HG03159 (cell line): ENCODE results near the gene PRKCA.

Experiments
- ATAC-seq: cut with Tn5 transposase; IDR thresholded peaks from one replicate; pipeline ENCODE4 v1.9.1; 2021; ENCODE audit warnings: mild to moderate bottlenecking, moderate library complexity; ENCODE audit not compliant: unreplicated experiment

PRKCA gene

DNA sequence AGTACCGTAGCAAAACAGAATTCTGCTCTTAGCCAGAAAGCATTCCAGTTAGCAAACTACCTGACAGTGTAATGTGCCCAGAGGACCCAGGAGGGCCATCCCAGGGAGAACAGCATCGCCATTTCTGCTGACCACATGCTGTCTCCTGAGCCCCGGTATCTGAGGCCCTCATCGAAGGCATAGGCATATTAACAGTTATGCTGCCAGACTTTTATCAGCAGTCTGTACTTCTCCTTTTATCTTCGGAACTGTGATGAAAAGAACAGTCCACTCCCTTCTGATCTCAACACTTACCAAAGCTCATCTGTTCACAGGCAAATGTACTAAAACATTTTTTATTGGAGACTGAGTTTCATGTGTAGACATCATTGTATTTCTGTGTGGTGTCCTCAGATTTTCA lies 236.4 kb downstream of the PRKCA start:
- ATAC-seq, result no peak

DNA sequence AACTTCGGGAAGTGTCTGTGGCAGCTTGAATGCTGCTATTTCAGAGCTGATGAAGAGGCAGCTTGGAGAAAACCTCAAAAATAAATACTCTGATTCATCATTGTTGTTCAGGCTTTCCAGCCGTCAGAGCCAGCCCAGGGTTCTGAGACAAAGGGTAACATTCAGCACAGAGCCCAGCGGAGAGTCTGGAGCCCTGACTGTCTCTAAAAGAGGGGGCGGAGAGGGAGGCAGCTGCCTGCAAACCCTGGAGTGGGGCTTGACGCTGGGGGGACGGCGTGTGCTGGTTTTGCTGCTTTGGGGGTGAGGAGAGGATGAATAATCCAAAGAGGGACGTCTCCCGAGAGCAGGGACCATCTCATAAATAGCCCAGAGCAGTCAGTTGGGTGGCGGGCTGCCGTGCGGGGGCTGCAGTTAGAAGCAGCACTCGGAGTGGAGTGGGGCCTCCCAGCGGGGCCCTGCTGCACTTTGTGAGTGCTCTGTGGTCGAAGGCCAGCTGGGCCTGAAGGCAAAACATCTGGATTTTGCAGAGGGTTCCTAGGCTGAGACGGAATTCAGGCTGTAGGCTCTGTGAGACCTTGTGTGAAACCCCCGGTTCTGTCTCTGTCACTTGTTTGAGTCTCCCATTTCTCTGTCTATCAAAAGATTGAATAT lies 237.8 kb downstream of the PRKCA start:
- no peak for ATAC-seq

DNA sequence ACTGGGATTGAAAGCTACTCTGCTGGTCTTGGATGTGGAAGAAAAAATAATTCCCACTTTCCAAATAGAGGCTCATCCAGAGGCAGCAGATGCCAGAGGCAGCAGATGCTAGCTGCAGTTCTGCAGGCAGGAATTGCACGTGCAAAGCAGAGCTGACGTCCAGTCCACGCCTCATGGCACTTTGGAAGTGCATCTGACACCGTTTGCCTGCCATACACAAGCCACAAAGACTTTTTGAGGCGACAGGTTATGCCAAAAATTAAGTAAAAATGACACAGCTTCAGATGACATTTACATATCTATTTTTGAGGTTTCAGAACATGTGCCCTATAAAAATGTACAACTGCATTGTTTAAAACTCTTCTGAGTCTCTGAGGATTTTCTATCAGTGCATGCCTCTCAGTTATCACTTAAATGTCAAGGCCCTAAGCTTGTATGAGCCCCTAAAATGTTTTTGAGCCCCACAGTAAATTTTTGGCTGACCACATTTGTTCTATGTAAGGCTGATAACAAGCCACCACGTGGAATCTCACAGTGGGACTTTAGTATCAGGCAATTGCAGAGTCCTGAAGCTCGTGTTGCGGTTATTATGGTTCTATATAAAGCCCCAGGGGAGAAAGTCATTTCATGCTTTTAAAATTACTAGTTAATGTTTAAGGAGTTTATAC lies 239.2 kb downstream of the PRKCA start:
- peak; percentile 75 for ATAC-seq

DNA sequence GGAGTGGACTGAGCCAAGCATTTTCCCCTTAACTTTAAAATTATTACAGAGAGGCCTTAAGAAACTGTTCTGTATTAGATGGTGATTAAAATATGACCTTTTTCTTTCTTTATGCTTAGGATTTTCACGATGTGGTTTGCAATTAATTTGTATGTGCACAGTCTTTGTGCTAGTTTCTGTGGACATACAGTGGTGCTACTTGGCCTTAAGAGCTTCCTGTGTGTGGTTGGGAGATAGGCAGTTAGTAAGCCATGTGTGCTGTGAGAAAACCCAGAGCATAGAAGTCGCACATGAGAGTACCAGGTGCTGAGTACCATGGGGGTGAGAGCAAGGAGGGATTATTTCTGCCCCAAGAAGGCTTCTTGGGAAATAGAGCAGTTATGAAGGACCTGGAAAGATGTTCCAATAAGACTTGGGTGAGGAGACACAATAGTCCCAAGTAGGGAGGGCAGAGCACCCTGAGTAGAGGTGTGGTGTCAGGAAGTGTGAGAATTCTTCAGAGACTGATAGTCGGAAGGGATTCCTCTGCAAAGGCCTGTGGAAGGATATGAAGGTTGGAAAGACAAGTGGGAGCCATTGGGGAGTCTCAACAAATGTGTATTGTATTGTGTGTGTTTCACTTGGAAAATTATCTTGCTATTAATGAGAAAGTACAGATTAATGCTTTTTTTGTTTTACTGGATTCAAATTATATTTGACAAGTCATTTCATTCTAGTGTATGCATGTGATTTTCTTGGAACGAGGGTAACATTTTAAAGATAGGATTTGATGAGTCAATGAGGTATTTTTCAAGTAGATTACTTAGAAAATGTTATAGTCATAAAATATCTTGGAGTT lies 239.9 kb downstream of the PRKCA start:
- ATAC-seq, result peak; percentile 94

DNA sequence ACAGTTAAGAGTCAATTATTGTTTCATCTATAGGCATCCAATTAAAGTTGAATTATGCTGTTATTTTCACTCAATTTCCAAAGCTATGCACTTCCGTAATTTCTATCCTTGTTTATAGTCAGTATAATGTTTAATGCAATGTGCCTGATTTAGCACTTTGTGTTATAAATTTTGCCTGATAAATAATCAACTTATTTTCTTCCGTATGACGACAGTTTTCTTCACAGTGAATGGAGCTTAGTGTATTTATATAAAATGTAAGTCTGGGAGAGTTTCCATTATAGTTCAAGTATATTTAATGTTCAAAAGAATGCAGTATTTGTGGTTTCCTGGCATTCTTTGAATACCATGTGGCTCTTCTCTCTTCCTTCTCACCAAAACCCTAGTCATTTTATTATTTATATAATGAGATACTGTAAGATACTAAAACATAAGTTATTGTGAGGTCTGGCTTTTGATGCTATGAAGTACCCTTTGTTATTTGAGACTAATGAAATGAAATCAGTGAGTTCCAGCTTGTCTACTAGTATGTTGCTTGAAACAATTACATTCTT lies 240.6 kb downstream of the PRKCA start:
- no peak for ATAC-seq

DNA sequence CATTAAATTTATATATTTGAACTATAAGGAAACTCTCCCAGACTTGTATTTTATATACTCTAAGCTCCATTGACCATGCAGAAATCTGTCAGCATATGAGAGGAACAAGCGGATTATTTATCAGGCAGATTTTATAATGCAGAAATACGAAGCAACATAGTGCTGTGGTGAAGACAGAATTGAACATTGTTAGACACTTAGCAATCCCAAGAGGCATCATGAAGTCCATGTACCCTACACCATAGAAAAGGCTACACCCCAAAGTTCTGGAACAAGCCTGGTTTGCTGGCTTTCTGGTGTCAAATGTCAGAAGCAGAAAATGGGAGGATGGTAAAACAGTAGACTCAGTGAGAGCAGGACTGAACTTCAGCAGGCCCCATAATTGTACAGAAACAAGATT lies 241.1 kb downstream of the PRKCA start:
- no peak for ATAC-seq

DNA sequence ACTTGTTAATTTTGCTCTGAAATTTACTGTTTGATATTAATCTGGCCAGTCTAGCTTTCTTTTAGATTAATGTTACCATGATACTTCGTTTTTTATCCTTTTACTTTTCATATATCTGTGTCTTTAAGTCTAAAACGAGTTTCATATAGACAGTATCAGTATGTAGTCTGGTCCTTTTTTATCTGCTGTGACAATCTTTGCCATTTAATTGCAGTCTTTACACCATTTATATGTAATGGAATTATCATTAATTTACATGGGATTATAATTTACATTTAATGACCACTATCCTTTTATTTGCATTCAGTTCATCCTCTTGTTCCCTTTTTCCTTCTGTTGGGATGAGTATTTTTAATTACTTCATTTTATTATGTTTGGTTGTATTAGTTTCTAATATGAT lies 243.5 kb downstream of the PRKCA start:
- no peak for ATAC-seq

DNA sequence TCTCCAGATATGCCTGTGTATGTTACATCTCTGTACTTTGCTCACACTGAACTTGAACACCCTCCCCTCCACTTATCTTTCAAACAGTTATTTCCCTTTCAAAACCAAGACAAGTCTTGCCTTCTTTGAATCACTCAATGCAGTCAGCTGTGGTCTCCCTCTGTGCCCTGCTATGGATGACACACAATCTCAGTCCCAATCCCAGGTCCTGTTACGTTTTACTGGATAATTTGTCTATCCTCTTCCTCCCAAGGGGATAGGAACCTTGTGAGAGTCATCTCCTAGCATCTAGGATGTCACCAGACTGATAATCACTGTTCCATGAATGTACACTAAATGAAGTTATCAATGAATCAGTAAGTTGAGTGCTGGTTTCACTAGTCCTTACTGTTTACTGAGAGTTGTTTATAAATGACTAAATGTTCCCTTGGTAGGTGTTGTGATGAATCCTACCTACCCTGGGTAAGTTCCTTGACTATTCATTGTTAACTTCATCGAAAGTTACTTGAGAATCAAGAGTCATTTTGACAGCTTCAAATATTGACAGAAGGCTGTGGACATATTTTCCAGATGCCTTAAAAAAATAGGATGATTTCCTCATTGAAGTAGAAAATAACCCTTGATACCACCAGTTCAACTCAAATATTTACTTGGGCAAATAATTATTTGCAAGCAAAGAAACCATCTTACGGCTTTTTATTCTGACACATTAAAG lies 244.9 kb downstream of the PRKCA start:
- no peak for ATAC-seq

DNA sequence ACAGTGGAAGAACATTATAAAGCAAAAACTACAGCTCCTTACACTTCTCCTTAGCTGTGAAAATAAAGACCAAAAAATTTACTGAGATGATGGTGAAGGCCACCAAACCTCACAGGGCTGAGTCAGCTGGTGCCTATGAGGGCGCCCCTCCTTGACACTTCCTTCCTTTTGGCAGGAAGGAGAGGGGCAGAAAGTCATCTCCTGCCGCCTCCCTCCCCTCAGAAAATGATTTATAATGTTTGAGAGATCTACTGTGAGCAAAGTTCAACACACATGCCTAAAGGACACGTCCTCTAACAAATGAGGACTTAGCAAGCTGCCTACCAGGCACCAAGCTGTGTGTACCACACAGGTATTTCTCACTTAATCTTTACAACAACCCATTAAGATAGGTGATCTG lies 245.7 kb downstream of the PRKCA start:
- ATAC-seq, result no peak

DNA sequence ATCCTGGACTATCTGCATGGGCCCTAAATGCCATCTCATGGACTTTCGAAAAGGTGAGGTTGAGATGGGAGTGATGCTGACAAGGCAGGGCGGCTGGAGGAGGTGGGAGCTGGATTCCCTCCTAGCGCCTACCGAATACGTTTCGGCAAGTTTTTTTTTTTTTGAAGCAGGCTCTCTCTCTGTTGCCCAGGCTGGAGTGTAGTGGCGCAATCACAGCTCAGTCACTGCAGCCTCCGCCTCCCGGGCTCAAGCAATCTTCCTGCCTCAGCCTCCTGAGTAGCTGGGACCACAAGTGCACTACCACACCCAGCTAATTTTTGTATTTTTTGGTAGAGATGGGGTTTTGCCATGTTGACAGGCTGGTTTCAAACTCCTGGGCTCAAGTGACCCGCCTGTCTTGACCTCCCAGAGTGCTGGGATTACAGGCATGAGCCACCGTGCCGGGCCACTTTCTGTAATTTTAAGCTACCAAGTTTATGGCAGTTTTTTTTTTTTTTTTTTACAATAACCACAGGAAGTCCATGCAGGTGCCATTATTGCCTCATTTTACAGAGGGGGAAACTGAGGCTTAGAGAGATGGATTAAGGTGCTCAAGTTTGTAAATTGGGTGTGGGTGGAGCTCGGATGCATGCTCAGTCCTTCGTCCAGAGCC lies 246.4 kb downstream of the PRKCA start:
- ATAC-seq, result no peak

DNA sequence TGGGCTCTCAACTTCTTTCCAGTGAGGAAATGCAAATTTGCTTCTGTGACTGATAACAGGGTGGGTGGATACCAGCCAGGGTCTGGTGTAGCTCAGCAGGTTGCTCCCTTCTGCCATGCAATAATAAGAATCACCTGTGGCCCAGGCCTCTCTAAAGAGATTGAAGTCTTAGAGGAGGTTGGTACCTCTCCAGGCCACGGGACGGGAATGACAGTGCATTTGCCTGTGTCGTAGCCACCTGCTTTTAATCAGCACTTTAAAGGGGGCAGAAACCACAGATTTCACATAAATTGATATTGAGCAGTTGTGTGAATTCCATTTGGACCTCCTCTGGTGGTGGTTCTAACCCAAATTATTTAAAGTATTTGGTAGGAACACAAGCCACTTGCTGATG lies 246.9 kb downstream of the PRKCA start:
- ATAC-seq, result no peak

DNA sequence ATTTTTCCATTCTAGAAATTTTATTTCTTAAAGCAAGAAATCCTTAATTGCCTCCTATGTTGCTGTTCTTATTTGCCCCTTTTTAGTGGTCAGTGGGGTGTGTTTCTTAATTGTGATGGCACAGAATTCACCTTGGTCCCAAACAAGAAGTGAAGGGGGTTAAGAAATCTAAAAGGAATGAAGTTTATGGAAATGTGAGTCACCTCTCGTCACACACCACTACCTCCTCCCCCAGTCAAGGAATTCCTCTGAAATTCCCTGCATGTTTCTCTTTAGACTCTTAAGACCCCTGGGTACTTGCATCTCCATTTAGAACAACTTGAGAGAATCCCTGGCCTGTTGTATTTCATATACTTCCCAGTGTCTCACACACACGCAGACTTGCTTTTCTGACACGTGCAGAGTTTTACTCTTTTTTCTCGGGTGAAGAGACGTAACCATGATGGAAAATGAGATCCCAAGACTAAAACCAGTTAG lies 247.4 kb downstream of the PRKCA start:
- no peak for ATAC-seq

DNA sequence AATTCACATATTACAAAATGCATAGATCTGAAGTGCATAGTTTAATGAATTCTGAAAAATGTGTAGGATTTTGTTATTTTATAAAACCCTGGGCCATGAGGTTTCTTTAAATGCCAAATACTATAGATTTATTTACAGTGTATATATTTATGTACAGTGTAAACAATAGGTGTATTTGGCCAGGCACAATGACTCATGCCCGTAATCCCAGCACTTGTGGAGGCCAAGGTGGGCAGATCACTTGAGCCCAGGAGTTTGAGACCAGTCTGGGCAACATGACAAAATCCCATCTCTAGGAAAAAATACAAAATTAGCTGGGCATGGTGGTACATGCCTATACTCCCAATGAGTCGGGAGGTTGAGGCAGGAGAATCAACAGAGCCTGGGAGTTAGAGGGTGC lies 249.4 kb downstream of the PRKCA start:
- ATAC-seq, result no peak

DNA sequence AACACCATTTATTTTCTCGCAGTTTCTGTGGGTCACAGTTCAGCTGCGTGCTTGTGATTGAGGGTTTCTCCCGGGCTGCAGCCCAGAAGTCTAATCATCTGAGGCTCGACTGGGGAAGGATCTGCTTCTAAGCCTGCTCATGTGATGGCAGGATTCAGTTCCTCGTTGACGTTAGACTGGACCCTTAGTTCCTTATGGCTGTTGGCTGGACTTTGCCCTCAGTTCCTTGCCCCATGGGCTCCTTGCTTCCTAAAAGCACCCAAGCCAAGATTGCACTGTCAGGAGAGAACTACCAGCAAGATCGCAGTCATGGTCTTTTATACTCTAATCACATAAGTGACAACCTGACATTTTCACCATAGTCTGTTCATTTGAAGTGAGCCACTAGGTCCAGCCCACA lies 250.0 kb downstream of the PRKCA start:
- ATAC-seq, result no peak

DNA sequence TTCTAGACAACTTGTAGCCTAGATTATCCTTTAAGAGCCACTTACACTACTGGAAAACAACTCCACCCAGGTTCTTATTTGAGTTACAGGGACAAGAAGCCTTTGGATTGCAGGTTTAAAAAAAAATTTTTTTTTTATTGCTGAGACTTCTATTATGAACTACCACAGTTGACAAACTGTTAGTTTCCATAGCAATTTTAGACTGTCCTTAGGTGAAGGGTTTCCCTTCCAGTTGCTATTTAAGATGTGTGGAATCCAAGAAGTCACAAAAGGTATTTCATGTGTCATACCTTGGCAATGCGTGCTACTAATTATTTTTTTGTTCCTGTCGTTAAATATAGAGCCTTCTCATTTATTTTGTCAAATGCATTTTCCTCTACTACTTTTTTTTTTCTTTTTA lies 253.2 kb downstream of the PRKCA start:
- ATAC-seq, result no peak

DNA sequence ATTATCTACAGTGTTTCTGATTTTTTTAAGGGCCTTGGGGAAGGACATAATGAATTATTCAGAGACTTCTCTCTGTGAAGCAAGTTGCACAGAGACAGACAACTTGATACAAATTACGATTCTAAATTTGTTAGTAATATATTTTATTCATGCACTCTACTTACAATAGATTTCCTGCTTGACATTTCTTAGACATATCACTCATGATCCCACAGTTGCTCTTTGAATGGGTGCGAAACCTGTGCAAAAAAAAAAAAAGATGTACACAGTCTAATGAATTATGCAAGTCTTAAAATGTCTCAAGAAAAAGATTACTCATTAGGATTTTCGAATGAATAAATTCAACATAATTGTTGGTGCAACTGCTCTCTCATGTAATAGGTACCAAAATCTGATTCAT lies 254.8 kb downstream of the PRKCA start:
- ATAC-seq, result no peak

DNA sequence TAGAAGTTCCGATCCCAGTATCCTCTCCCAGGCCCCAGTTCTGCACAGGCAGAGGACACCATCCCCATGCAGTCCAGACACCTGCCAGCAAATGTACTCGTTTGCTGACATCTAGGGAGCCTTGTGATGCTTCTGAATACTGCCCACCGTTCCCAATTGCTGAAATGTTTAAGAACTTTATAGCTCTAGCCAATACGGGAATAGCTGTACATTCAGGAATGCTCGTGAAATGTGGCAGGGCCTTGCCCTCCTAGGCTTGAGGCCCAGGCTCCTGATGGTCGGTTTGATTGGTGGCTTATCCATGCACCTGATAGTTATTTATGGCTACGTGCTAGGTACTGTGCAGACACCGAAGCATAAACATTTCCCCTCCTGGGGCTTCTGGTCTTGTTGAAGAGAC lies 255.5 kb downstream of the PRKCA start:
- no peak for ATAC-seq

DNA sequence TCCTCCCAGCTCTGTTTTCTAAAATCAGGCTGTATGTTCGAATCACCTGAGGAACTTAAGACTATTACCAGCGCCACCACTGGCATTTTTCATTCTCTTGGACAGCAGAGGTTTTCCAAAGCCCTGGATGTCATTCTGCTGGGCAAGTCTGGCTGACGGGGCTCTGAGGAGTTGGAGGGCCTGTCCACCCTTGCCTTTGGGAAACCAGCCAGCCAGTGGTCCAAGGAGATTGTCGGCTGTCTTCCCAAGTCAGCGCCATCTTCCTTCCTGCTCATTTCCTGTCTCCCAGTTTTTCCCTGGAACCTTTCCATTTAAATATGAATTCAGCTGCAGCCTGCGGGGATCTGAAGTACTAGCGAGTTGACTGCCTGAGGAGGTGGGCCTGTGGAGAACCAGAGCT lies 258.3 kb downstream of the PRKCA start:
- ATAC-seq, result no peak

DNA sequence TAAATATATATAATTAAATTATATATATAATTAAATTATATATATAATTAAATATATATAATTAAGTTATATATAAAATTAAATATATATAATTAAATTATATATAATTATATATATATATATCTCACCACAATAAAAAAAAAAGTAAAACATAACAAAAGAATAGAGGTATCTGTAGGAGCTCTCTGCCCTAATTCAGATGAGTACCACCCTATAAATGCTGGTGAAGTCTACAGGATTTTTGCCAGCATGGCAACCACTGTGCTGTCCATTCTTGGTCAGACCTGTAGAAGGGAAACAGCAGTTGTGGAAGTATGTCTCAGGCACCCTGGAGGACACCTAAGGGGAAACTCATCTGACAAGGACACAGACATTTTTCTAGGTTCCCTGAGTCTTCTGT lies 259.7 kb downstream of the PRKCA start:
- ATAC-seq, result no peak

DNA sequence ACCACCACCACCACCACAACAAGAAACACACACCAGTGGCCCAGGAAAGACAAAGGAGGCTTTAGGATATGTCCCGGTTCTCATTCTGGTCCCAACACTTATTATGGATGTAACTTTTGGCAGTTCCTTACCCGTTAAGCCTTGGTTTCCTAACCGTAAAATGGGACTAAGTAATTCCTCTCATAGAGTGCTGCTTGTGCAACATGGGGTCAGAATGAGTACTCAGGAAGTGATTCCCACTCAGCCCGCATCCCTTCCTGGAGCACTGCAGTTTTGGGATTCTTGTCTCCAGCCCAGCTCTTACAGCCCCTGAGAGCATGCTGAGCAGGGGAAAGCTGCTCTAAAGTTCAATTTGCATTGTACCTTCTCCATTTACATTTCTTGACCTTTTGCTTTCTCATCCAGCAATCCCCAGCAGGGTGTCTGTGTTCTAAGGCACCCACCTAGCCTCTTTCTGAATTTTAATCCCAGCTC lies 262.6 kb downstream of the PRKCA start:
- no peak for ATAC-seq
